22Rv1 (cell line): ENCODE data around the gene KCNG2.

ENCODE experiments used
- H3K27ac ChIP-seq: fragments of 450-650 bp; 2 replicates; pipeline ENCODE4 v1.5.1; 2017
- ZFX ChIP-seq: fragments of 450-650 bp; IDR thresholded peaks from 2 replicates; pipeline ENCODE4 v1.6.1; 2017; ENCODE audit warnings: antibody characterized with exemption, borderline replicate concordance
- TF ChIP-seq, protein P1 (sequence below): fragments of 450-650 bp; IDR thresholded peaks from 2 replicates; pipeline ENCODE4 v1.5.1; 2017; ENCODE audit warnings: mild to moderate bottlenecking

KCNG2 gene

GRCh38 chr18:79934311-79935097, 136.8 kb downstream of the KCNG2 start:
- TF ChIP-seq, protein P1, sequence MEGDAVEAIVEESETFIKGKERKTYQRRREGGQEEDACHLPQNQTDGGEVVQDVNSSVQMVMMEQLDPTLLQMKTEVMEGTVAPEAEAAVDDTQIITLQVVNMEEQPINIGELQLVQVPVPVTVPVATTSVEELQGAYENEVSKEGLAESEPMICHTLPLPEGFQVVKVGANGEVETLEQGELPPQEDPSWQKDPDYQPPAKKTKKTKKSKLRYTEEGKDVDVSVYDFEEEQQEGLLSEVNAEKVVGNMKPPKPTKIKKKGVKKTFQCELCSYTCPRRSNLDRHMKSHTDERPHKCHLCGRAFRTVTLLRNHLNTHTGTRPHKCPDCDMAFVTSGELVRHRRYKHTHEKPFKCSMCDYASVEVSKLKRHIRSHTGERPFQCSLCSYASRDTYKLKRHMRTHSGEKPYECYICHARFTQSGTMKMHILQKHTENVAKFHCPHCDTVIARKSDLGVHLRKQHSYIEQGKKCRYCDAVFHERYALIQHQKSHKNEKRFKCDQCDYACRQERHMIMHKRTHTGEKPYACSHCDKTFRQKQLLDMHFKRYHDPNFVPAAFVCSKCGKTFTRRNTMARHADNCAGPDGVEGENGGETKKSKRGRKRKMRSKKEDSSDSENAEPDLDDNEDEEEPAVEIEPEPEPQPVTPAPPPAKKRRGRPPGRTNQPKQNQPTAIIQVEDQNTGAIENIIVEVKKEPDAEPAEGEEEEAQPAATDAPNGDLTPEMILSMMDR = peak; percentile 44
- TF ChIP-seq ZFX = no peak
- H3K27ac ChIP-seq = peak overlapping the region; percentile 79

- TF ChIP-seq, protein P1 = no peak
- TF ChIP-seq ZFX = no peak
- H3K27ac ChIP-seq = peak overlapping the region; percentile 79
Observed at GRCh38 chr18:79935098-79935480, 137.4 kb downstream of the KCNG2 start.

GRCh38 chr18:79935499-79935898, 137.8 kb downstream of the KCNG2 start:
- TF ChIP-seq, protein P1 = no peak
- TF ChIP-seq ZFX = no peak
- H3K27ac ChIP-seq = peak overlapping the region; percentile 79

DNA sequence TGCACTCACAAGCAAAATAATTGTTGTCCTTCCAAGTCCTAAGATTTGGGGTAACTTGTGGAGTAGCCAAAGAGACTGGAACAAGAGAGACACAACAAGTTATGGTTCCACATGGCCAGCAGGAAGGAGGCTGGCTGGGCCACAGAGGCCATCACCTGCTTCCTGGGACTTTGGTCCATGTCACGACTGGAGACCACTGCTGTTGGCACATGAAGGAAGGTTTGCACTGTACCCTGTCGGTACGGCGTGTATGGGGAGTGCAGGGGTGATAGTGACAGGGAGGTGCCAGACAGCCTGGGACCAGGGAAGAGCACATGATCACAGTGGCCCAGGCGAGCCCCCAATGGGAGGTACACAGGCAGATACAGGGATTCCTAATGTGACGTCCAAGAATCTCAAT, 138.2 kb downstream of the KCNG2 start:
- H3K27ac ChIP-seq = peak overlapping the region; percentile 79; the same call in 1 of the 2 replicates
- TF ChIP-seq, protein P1 = no peak
- no peak for TF ChIP-seq ZFX

DNA sequence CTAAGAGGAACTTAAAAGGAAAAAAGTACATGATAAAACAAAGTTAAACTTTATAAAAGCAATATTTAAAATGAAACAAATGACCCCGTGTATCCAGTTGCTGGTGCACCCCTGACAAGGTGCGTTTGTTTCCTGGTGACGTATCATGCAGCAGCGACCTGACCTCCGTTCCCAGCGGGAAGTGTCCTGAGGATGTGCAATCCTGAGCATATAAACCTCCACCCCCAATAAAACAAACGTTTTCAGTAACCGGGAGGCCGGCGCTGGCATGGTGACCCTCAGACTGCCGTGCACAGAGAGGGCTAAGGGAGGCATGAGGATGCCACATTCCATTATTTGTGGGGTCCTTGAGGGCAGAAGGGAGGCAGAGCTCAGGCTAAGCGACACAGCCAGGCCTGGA, 138.9 kb downstream of the KCNG2 start:
- H3K27ac ChIP-seq = no peak overlapping the region
- TF ChIP-seq ZFX = no peak
- TF ChIP-seq, protein P1 = no peak

DNA sequence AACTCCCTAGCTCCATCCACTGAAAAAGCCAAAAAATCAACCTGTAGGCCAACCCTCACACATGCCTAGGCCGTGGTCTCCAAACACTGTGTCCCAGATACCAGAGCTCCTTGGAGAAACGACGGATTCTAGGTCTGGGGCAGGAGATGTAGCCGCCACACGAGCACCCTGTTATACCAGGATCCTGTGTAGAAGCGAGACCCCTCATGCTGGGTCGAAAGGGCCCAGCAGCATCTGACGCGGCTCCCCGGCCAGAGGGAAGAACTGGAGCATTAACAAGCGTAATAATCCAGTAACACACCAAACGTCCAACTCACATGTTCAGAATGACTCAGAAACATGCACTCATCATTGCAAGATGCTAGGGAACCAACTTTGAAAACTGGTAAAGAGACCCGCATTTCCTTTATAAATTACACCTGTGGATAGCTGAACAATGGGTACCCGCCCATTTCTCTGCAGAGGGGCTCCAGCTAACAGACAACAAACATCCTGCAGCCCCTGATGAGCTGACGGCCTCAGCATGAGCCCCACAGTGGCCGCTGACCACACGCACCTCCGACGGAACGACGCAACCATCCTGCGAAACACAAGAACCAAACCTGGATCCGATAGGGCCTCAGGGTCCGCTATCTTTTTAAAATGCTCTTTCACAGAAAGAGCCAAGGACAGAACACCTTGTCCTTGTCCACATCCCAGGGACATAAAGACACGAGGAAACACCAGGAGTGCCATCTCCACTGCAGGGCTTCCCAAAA, 139.5 kb downstream of the KCNG2 start:
- no peak for TF ChIP-seq ZFX
- TF ChIP-seq, protein P1 = no peak
- no peak overlapping the region for H3K27ac ChIP-seq

GRCh38 chr18:79938196-79938595, 140.5 kb downstream of the KCNG2 start:
- H3K27ac ChIP-seq = no peak overlapping the region
- no peak for TF ChIP-seq ZFX
- TF ChIP-seq, protein P1 = no peak
